OCI-LY1 (cell line): ENCODE results near the gene BDKRB1.

Experiments used
- H2AFZ ChIP-seq: fragments of 200-600 bp; sonication (generic), shearing (Covaris generic); 2 replicates; pipeline ENCODE4 v1.6.0; 2014; ENCODE audit warnings: antibody characterized with exemption, mild to moderate bottlenecking, low read length
- H3F3A ChIP-seq: fragments of 200-600 bp; sonication (generic), shearing (Covaris generic); 2 replicates; pipeline ENCODE4 v1.6.0; 2014; ENCODE audit warnings: mild to moderate bottlenecking, antibody characterized with exemption, low read length, moderate library complexity; ENCODE audit not compliant: insufficient read depth
- H3K27ac ChIP-seq: fragments of 200-600 bp; sonication (generic); 2 replicates; pipeline ENCODE4 v1.5.1; 2014; ENCODE audit warnings: low read length, mixed run types, mild to moderate bottlenecking, low read depth; ENCODE audit not compliant: poor library complexity, severe bottlenecking
- H3K27me3 ChIP-seq: fragments of 200-600 bp; sonication (generic); 2 replicates; pipeline ENCODE4 v1.6.0; 2014; ENCODE audit warnings: antibody characterized with exemption, mild to moderate bottlenecking, low read length, moderate library complexity; ENCODE audit not compliant: insufficient read depth
- H3K36me3 ChIP-seq: fragments of 200-600 bp; sonication (generic); 2 replicates; pipeline ENCODE4 v1.6.1; 2014; ENCODE audit warnings: mild to moderate bottlenecking, antibody characterized with exemption, low read length, moderate library complexity, mixed read lengths; ENCODE audit not compliant: insufficient read depth
- H3K4me1 ChIP-seq: fragments of 200-600 bp; sonication (generic); 2 replicates; pipeline ENCODE4 v1.5.1; 2014; ENCODE audit warnings: mild to moderate bottlenecking, low read length, moderate library complexity; ENCODE audit not compliant: insufficient read depth, severe bottlenecking
- H3K4me2 ChIP-seq: fragments of 200-600 bp; sonication (generic), shearing (Covaris generic); 2 replicates; pipeline ENCODE4 v1.6.1; 2014; ENCODE audit warnings: low read length
- H3K4me3 ChIP-seq: fragments of 200-600 bp; sonication (generic); 2 replicates; pipeline ENCODE4 v1.5.1; 2014; ENCODE audit warnings: low read length, low read depth, mild to moderate bottlenecking, mixed read lengths; ENCODE audit not compliant: poor library complexity, severe bottlenecking
- H3K79me2 ChIP-seq: fragments of 200-600 bp; shearing (Covaris generic); 2 replicates; pipeline ENCODE4 v1.6.1; 2016; ENCODE audit warnings: mixed run types, low read length, mixed read lengths; ENCODE audit not compliant: insufficient read depth
- H3K9ac ChIP-seq: fragments of 200-600 bp; sonication (generic), shearing (Covaris generic); 2 replicates; pipeline ENCODE4 v1.6.1; 2014; ENCODE audit warnings: mild to moderate bottlenecking, low read length, mixed read lengths
- H3K9me2 ChIP-seq: fragments of 200-600 bp; sonication (generic), shearing (Covaris generic); 2 replicates; pipeline ENCODE4 v1.6.1; 2014; ENCODE audit warnings: low read depth, mild to moderate bottlenecking, low read length, mixed read lengths
- H3K9me3 ChIP-seq: fragments of 200-600 bp; shearing (Covaris generic); 2 replicates; pipeline ENCODE4 v1.6.1; 2014; ENCODE audit warnings: low read length, mixed read lengths
- H4K20me1 ChIP-seq: fragments of 200-600 bp; sonication (generic), shearing (Covaris generic); 2 replicates; pipeline ENCODE4 v1.6.0; 2016; ENCODE audit warnings: mild to moderate bottlenecking, low read length; ENCODE audit not compliant: insufficient read depth
- CTCF ChIP-seq: fragments of 200-600 bp; sonication (generic), shearing (Covaris generic); IDR thresholded peaks from 2 replicates; pipeline ENCODE4 v1.5.1; 2017; ENCODE audit warnings: mild to moderate bottlenecking, antibody characterized with exemption, low read length, moderate library complexity, mixed read lengths
- EZH2 ChIP-seq: fragments of 200-600 bp; sonication (generic), shearing (Covaris generic); IDR thresholded peaks from 2 replicates; pipeline ENCODE4 v1.8.0; 2017; ENCODE audit warnings: borderline replicate concordance, mixed run types, mild to moderate bottlenecking, antibody characterized with exemption, low read length, moderate library complexity, mixed read lengths

BDKRB1 gene

GRCh38 chr14:96267336-96267735 is 11.3 kb downstream of the BDKRB1 start:
- Histone ChIP-seq H3K9me2 (no peaks in the 10 kb centered on the region), H2AFZ (no peak overlapping the region), H3F3A (no peaks in the 10 kb centered on the region), H3K4me1 (no peaks in the 10 kb centered on the region), H3K27me3 (0 out of 2 replicates have a peak, but pooled peaks cover 3% of the 10 kb centered on the region), H3K9ac (no peak overlapping the region), H3K4me2 (no peak overlapping the region), H3K9me3 (no peaks in the 10 kb centered on the region), H4K20me1 (no peaks in the 10 kb centered on the region), H3K79me2 (no peaks in the 10 kb centered on the region), H3K36me3 (no peaks in the 10 kb centered on the region), H3K27ac (no peak overlapping the region), H3K4me3 (no peak overlapping the region)
- no peak for TF ChIP-seq CTCF
- TF ChIP-seq EZH2 = no peak

- Histone ChIP-seq H3K9ac (no peak overlapping the region), H3F3A (no peaks in the 10 kb centered on the region), H3K9me2 (no peaks in the 10 kb centered on the region), H4K20me1 (no peaks in the 10 kb centered on the region), H3K27me3 (peaks cover 3% of the 10 kb centered on the region; the same call in 1 of the 2 replicates), H3K4me1 (no peaks in the 10 kb centered on the region), H3K4me2 (no peak overlapping the region), H3K27ac (no peak overlapping the region), H2AFZ (no peak overlapping the region), H3K79me2 (no peaks in the 10 kb centered on the region), H3K4me3 (no peak overlapping the region), H3K9me3 (no peaks in the 10 kb centered on the region), H3K36me3 (no peaks in the 10 kb centered on the region)
- no peak for TF ChIP-seq EZH2
- no peak for TF ChIP-seq CTCF
Measured at GRCh38 chr14:96267916-96268315, 11.9 kb downstream of the BDKRB1 start.

- no peaks in the 10 kb centered on the region for H3K4me1 ChIP-seq
- no peaks in the 10 kb centered on the region for H3K36me3 ChIP-seq
- H3K79me2 ChIP-seq = no peaks in the 10 kb centered on the region
- TF ChIP-seq EZH2 (no peak), CTCF (no peak)
- H4K20me1 ChIP-seq = no peaks in the 10 kb centered on the region
- H3F3A ChIP-seq = no peaks in the 10 kb centered on the region
- H3K9me3 ChIP-seq = no peaks in the 10 kb centered on the region
- H2AFZ ChIP-seq = no peak overlapping the region
- H3K27me3 ChIP-seq = peaks cover 3% of the 10 kb centered on the region; the same call in 1 of the 2 replicates
- H3K27ac ChIP-seq = no peak overlapping the region
- no peak overlapping the region for H3K4me3 ChIP-seq
- no peaks in the 10 kb centered on the region for H3K9me2 ChIP-seq
- no peak overlapping the region for H3K4me2 ChIP-seq
- no peak overlapping the region for H3K9ac ChIP-seq
Measured at GRCh38 chr14:96268431-96269358, 12.7 kb downstream of the BDKRB1 start.
